GDM1 (cell line): ENCODE data around the gene ZNF415.
"Not testable (repeated sequence)": the region's sequence is repeated elsewhere in the genome, so short reads cannot be mapped to it uniquely, and the experiment has no call there.

ENCODE experiments used
- DNase-seq: peaks from one replicate; lab custom pipeline; 2025; lab: John Stamatoyannopoulos, UW

The ZNF415 gene

GRCh38 chr19:53102756-53103233 lies 29.9 kb downstream of the ZNF415 start:
- peak; percentile 5 for DNase-seq

DNA sequence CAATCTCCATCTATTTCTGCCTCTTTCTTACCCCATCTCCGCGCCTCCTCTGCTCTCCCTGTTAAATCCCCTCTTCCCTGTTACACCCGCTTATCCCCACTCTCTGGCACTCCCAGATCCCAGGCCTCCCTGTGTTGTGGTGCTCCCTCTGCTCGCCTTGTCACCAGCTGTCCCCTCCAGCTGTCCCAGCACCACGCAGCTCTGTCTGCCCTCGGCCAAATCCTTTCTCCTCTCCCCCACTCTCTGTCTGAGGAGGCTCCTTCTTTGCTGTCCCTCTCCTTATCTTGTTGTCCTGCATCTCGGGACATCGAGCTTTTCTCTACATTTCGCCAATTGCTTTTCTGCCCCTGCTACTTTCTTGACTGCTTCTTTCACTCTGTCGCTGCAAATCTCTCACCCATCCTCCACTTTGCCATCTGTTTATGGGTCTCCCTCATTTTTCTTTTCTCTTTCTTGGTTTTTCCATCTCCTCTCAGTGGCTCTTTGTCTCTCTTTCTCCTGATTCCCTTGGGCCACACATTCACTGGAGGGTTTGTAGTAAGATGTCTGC lies 30.4 kb downstream of the ZNF415 start:
- no peak for DNase-seq

- DNase-seq: no peak
Measured at GRCh38 chr19:53101518-53101917, 31.2 kb downstream of the ZNF415 start.

DNA sequence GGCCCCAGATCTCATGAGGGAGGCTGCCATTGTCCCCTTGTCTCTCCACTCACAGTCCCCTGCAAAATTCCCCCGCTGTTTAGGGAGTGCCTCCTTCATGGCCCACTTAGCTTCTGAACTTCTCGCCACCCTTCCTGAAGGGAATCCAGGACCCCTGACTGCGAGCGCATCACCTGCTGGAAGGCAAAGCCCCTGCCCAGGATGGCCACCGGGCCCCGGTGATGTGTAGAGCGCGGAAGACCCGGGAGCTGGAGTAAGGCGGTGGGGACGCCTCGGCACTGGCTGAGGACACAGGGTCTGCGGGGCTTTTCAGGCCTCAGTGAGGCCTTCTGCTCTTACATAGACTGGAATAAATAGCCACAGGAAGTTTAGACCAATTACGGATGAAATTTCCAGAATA lies 34.1 kb downstream of the ZNF415 start:
- not testable (repeated sequence) for DNase-seq

GRCh38 chr19:53096982-53097690 lies 35.6 kb downstream of the ZNF415 start:
- DNase-seq: not testable (repeated sequence)

DNA sequence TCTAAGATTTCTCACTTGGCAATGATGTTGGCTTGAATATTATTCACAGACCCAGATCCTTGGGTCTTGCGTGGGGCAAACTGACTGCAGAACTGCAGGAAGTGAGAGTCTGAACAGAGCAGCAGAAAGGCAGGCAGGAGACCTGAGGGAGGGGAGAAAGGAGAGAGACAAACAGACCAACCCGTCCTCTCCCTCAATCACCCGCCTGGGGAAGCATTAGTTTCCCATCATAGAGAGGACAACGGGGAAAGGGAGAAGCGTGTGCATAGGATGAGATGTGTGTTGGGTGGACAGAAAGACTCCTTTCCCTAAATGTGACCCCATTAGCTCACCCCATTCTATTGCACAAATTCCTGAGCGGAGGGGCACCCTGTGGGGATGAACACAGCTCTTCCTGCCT lies 36.1 kb downstream of the ZNF415 start:
- not testable (repeated sequence) for DNase-seq

DNA sequence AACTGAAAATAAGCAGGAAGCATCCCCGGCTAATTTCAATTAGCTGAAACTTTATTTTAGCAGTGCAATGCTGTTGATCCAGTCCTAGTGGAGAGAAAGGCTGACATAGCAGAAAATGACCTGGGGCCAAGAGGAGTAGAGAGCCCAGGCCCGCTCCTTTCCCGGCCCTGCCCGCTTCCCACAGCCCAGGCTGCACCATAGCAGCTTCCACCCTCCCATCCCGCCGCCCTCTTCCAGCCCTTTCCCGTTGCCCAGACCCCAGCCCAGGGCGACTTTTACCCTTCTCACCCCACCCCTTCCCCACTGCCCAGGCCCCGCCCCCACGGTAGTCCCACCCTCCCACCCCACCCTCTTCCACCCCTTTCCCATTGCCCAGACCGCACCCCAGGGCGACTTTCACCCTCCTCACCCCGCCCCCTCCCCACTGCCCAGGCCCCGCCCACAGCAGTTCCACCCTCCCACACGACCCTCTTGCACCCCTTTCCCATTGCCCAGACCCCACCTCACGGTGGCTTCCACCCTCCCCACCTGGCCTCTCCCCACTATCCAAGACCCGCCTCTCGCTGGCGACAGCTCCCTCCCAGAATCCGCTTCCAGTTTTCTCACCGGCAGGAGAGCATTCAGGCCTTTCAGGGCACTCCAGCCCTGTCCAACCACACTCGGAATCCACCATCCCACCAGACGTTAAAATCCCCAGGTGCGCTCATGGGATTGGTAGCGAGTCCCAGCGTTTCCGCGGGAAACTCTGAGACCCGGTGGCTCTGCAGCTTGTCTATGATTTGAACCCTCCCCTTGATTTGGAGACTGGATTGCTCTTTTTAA lies 37.7 kb downstream of the ZNF415 start:
- DNase-seq: no peak

DNA sequence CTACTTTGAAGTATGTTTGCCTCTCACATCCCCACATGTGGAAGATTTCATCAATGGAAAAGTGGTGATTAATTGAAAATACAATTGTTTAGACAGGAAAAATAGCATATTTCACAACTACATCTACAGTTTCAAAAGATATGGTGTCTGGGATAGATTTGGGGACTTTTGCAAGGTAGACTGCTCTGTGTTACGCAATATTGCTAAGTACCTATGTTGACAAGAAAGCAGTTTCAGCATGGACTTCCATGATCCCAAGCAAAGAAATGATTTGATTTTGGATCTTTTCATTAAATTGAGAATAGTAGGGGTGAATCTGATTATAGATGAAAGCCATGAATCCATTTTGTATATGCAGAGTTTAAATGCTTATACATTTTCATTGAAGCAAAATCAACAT lies 40.0 kb downstream of the ZNF415 start:
- no peak for DNase-seq

GRCh38 chr19:53091413-53092254 lies 41.1 kb downstream of the ZNF415 start:
- DNase-seq: no peak

GRCh38 chr19:53088091-53088490 lies 44.6 kb downstream of the ZNF415 start:
- no peak for DNase-seq

- DNase-seq: no peak
Measured at GRCh38 chr19:53086949-53087348, 45.8 kb downstream of the ZNF415 start.

DNA sequence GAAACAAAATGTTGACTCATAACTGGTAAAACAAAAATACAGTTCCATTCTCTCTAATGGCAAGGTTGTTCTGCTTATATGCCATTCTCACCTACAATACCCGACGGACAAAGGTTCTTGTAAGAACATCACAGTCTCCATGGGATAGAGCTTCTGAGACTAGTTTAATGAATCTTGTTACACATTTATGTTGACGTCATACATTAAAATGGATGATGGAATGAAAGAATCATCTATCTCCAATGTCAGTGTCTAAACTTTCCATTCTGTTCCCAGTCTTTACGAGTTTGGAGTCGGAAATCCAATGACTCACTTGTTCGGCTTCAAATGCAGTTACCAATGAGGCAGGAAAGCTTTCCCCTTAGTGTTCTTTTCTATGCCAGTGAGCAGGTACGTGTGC lies 47.2 kb downstream of the ZNF415 start:
- no peak for DNase-seq

- no peak for DNase-seq
Measured at GRCh38 chr19:53082929-53083328, 49.8 kb downstream of the ZNF415 start.

DNA sequence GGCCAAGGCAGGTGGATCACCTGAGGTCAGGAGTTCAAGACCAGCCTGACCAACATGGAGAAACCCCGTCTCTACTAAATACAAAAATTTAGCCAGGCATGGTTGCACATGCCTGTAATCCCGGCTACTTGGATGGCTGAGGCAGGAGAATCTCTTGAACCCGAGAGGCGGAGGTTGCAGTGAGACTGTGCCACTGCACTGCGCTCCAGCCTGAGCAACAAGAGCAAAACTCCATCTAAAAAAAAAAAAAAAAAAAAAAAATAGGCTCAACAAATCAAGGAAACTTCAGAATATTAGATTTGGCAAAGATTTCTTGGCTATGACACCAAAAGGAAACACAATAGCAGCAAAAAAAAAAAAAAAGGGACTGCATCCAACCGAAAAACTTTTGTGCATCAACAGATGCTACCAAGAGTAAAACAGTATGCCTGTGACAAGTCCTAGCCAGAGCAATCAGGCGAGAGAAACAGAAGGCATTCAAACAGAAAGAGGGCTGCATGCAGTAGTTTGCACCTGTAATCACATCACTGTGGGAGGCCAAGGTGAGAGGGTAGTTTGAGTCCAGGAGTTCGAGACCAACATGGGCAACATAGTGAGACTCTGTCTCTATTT lies 53.3 kb downstream of the ZNF415 start:
- no peak for DNase-seq

DNA sequence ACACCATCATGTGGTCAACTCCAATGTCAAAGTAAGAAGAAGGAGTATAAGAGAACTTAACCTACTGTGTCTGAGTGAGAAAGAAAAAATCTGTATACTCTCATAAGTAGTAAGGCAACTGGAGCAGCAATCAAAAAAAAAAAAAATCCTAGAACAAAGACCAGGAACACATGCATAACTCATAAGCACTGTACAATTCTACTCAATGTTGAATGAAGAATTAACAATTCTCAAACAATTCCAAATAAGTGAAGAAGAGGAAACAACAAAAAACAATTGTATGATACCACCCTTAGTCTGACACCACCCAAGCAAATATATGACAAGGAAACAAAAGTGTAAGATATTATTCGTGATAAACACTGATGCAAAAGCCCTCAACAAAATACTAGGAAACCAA lies 54.0 kb downstream of the ZNF415 start:
- no peak for DNase-seq

DNA sequence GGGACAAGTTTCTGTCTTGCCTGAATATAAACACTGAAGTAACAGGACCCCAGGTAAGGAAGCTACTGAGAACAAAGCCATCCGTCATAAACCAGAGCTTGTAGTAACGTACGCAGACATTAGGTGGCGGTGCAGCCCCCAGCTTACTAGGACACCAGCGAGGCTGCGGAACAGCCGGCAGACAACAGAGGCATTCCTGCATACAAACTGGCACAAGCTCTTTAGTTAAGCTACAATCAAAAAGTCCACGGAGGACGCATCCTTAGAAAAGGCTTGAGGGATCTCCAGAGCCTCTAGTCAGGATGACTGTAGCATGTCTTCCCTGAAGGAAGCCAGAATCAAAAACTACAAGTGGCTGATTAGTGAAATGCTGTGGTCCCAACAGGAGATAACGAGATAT lies 55.7 kb downstream of the ZNF415 start:
- peak; percentile 56 for DNase-seq

- DNase-seq: no peak
Measured at GRCh38 chr19:53068834-53069233, 63.9 kb downstream of the ZNF415 start.

- no peak for DNase-seq
Measured at GRCh38 chr19:53068199-53068598, 64.5 kb downstream of the ZNF415 start.

GRCh38 chr19:53057904-53058580 lies 74.7 kb downstream of the ZNF415 start:
- DNase-seq: no peak
